H1 (cell line): ENCODE results near the gene MIF. TPM values are rescaled to one million over a fixed set of nuclear protein-coding genes. Genes with fewer than 3 reads are reported as not detected.

Source experiments
- CTCF ChIA-PET: fragments of 300-600 bp; sonication (Branson Sonifier 250); formaldehyde crosslinking; loops from one replicate; lab custom pipeline; 2021; ENCODE audit not compliant: partially characterized antibody; lab: Charles Lee
- POLR2A ChIA-PET: fragments of 300-600 bp; sonication (Branson Sonifier 250); formaldehyde crosslinking; loops from one replicate; lab custom pipeline; 2021; ENCODE audit warnings: inconsistent platforms; ENCODE audit not compliant: partially characterized antibody; lab: Charles Lee
- DNase-seq, 2 experiments: peaks; one replicate each; pipeline versions ENCODE4 v3.0.0 to v3.0.0-alpha.2; 2010 to 2022; ENCODE audit warnings: low spot score in 2 of 2, low read depth in 1 of 2, mixed read lengths in 1 of 2
- FAIRE-seq: peaks from 2 replicates; lab custom pipeline; 2011; peaks lifted over from hg19 to GRCh38; lab: Jason Lieb, UNC
- H2AFZ ChIP-seq: 2 replicates; pipeline ENCODE4 v1.8.1; 2012; ENCODE audit warnings: low read length, inconsistent platforms
- H2AK5ac ChIP-seq: 2 replicates; pipeline ENCODE4 v1.6.1; 2013; ENCODE audit warnings: low read depth, low read length
- H2BK120ac ChIP-seq: replicated peaks from 2 replicates; pipeline ENCODE3; 2013; ENCODE audit warnings: low read depth, low read length, inconsistent platforms
- H2BK12ac ChIP-seq: 2 replicates; pipeline ENCODE4 v1.6.1; 2013; ENCODE audit warnings: low read depth, low read length
- H2BK15ac ChIP-seq: 2 replicates; pipeline ENCODE4 v1.6.1; 2013; ENCODE audit warnings: low read length
- H2BK20ac ChIP-seq: 2 replicates; pipeline ENCODE4 v1.6.1; 2013; ENCODE audit warnings: low read length
- H2BK5ac ChIP-seq: 2 replicates; pipeline ENCODE4 v1.6.1; 2013; ENCODE audit warnings: low read depth, low read length
- H3K14ac ChIP-seq: 2 replicates; pipeline ENCODE4 v1.6.1; 2013; ENCODE audit warnings: inconsistent platforms; ENCODE audit not compliant: insufficient read length
- H3K18ac ChIP-seq: 2 replicates; pipeline ENCODE4 v1.6.1; 2013; ENCODE audit warnings: low read length; ENCODE audit errors: extremely low read depth
- H3K23ac ChIP-seq: 2 replicates; pipeline ENCODE4 v1.6.1; 2013; ENCODE audit warnings: inconsistent platforms; ENCODE audit not compliant: insufficient read length
- H3K23me2 ChIP-seq: 2 replicates; pipeline ENCODE4 v1.6.1; 2013; ENCODE audit warnings: low read depth, low read length
- H3K27ac ChIP-seq: 2 replicates; pipeline ENCODE4 v1.6.1; 2011; ENCODE audit warnings: low read depth, low read length, inconsistent platforms
- H3K27me3 ChIP-seq, 4 experiments: replicated peaks in 1 of 4; 1 replicate in 1 of 4; 2 replicates in 3 of 4; pipeline versions ENCODE4 v1.6.1 to v1.8.1; 2011 to 2013; ENCODE audit warnings: low read length in 3 of 4, mild to moderate bottlenecking in 3 of 4, inconsistent platforms in 2 of 4, mixed read lengths in 2 of 4, moderate library complexity in 1 of 4; ENCODE audit not compliant: control insufficient read depth in 3 of 4, insufficient read depth in 3 of 4; ENCODE audit errors: extremely low read depth in 1 of 4
- H3K36me3 ChIP-seq, 4 experiments: 2 replicates each; pipeline versions ENCODE4 v1.6.1 to v1.8.1; 2011 to 2013; ENCODE audit warnings: mild to moderate bottlenecking in 4 of 4, low read length in 3 of 4, moderate library complexity in 2 of 4, control low read depth in 1 of 4, inconsistent platforms in 1 of 4; ENCODE audit not compliant: insufficient read depth in 4 of 4, control insufficient read depth in 2 of 4
- H3K4ac ChIP-seq: replicated peaks from 2 replicates; pipeline ENCODE3; 2013; ENCODE audit warnings: low read length, low read depth, mixed read lengths, inconsistent platforms; ENCODE audit not compliant: insufficient read length
- H3K4me1 ChIP-seq, 4 experiments: replicated peaks in 1 of 4; 1 replicate in 1 of 4; 2 replicates in 3 of 4; pipeline versions ENCODE4 v1.6.1 to v1.8.1; 2011 to 2013; ENCODE audit warnings: low read length in 3 of 4, inconsistent platforms in 2 of 4, mixed read lengths in 1 of 4; ENCODE audit not compliant: insufficient read depth in 4 of 4, control insufficient read depth in 3 of 4
- H3K4me2 ChIP-seq, 2 experiments: 2 replicates each; pipeline versions ENCODE4 v1.6.1 to v1.8.1; 2011 to 2013; ENCODE audit warnings: low read depth in 2 of 2, low read length in 2 of 2, control low read depth in 1 of 2, inconsistent platforms in 1 of 2, mild to moderate bottlenecking in 1 of 2; ENCODE audit not compliant: insufficient read depth in 1 of 2
- H3K4me3 ChIP-seq, 4 experiments: fragments of 200-600, 300-600 bp in 1 of 4; sonication (generic), shearing (Covaris generic), sonication (Bioruptor Twin) in 1 of 4; 2 replicates each; pipeline versions ENCODE4 v1.5.1 to v1.8.1; 2011 to 2016; ENCODE audit warnings: low read length in 4 of 4, low read depth in 3 of 4, control low read depth in 2 of 4, inconsistent platforms in 2 of 4, mild to moderate bottlenecking in 2 of 4, mixed read lengths in 1 of 4, moderate library complexity in 1 of 4; ENCODE audit not compliant: insufficient read depth in 2 of 4; ENCODE audit errors: extremely low read depth in 1 of 4
- H3K56ac ChIP-seq: replicated peaks from 2 replicates; pipeline ENCODE3; 2013; ENCODE audit warnings: low read depth, mild to moderate bottlenecking, mixed read lengths, low read length, inconsistent platforms; ENCODE audit not compliant: insufficient read length
- H3K79me1 ChIP-seq: 2 replicates; pipeline ENCODE4 v1.6.1; 2013; ENCODE audit warnings: low read depth, low read length, control low read depth
- H3K79me2 ChIP-seq, 2 experiments: 2 replicates each; pipeline versions ENCODE4 v1.6.1 to v1.8.1; 2012 to 2013; ENCODE audit warnings: low read length in 2 of 2, mild to moderate bottlenecking in 2 of 2, inconsistent platforms in 1 of 2; ENCODE audit not compliant: insufficient read depth in 2 of 2, control insufficient read depth in 1 of 2
- H3K9ac ChIP-seq, 4 experiments: replicated peaks in 1 of 4; 1 replicate in 1 of 4; 2 replicates in 3 of 4; pipeline versions ENCODE4 v1.6.1 to v1.8.1; 2011 to 2013; ENCODE audit warnings: low read depth in 3 of 4, low read length in 3 of 4, control low read depth in 2 of 4, mild to moderate bottlenecking in 2 of 4, moderate library complexity in 2 of 4, inconsistent platforms in 1 of 4; ENCODE audit errors: extremely low read depth in 1 of 4
- H3K9me3 ChIP-seq, 2 experiments: 2 replicates each; pipeline versions ENCODE4 v1.6.1 to v1.8.1; 2012 to 2013; ENCODE audit warnings: mild to moderate bottlenecking in 2 of 2, moderate library complexity in 2 of 2, control low read depth in 1 of 2, inconsistent platforms in 1 of 2, low read depth in 1 of 2, low read length in 1 of 2, mixed read lengths in 1 of 2; ENCODE audit not compliant: insufficient read depth in 2 of 2
- H4K20me1 ChIP-seq, 2 experiments: replicated peaks in 1 of 2; 2 replicates each; pipeline versions ENCODE3 to v1.8.1; 2011 to 2013; ENCODE audit warnings: inconsistent platforms in 2 of 2, low read length in 2 of 2, mild to moderate bottlenecking in 1 of 2; ENCODE audit not compliant: insufficient read depth in 2 of 2, control insufficient read depth in 1 of 2
- H4K5ac ChIP-seq: 2 replicates; pipeline ENCODE4 v1.6.1; 2013; ENCODE audit warnings: low read length, low read depth, mixed read lengths, inconsistent platforms; ENCODE audit not compliant: insufficient read length
- H4K8ac ChIP-seq: 2 replicates; pipeline ENCODE4 v1.8.0; 2013; ENCODE audit warnings: mild to moderate bottlenecking, moderate library complexity, low read length, inconsistent platforms; ENCODE audit not compliant: insufficient read depth; ENCODE audit errors: extremely low read depth
- H4K91ac ChIP-seq: replicated peaks from 2 replicates; pipeline ENCODE3; 2013; ENCODE audit warnings: low read length, mixed read lengths, inconsistent platforms; ENCODE audit not compliant: insufficient read length
- ASH2L ChIP-seq: fragments of 200-600, 300-600 bp; sonication (generic); IDR thresholded peaks from one replicate; pipeline ENCODE4 v1.7.1; 2017; ENCODE audit warnings: low read length
- BACH1 ChIP-seq: IDR thresholded peaks from 2 replicates; pipeline ENCODE4 v1.6.1; 2012; ENCODE audit warnings: low read length, improper control_type of control experiment
- KDM5A ChIP-seq: fragments of 200-600 bp; IDR thresholded peaks from 2 replicates; pipeline ENCODE4 v1.7.1; 2012; ENCODE audit warnings: mild to moderate bottlenecking, low read length, inconsistent platforms, mixed read lengths
- POLR2AphosphoS5 ChIP-seq: IDR thresholded peaks from 2 replicates; pipeline ENCODE4 v1.6.1; 2011; ENCODE audit warnings: low read depth, low read length
- RAD21 ChIP-seq, 2 experiments: IDR thresholded peaks in 1 of 2; conservative IDR thresholded peaks in 1 of 2; 2 replicates each; pipeline ENCODE4 v1.6.1; 2011; ENCODE audit warnings: low read depth in 2 of 2, low read length in 2 of 2, improper control_type of control experiment in 1 of 2, inconsistent platforms in 1 of 2, mild to moderate bottlenecking in 1 of 2, moderate library complexity in 1 of 2
- RFX5 ChIP-seq: IDR thresholded peaks from 2 replicates; pipeline ENCODE4 v1.6.1; 2011; ENCODE audit warnings: low read depth, low read length, improper control_type of control experiment, borderline replicate concordance
- SP4 ChIP-seq: IDR thresholded peaks from 2 replicates; pipeline ENCODE4 v1.6.1; 2012; ENCODE audit warnings: low read length, inconsistent platforms
- WGBS, 2 experiments: shearing (Covaris generic) in 1 of 2; methylation state at CpG; one replicate each; pipeline versions ENCODE4 v1.1.6 to v1.1.7; 2013 to 2015; ENCODE audit warnings: low lambda C conversion rate in 2 of 2, mixed read lengths in 2 of 2, inconsistent platforms in 1 of 2, low coverage in 1 of 2, missing lambda C conversion rate in 1 of 2; ENCODE audit not compliant: insufficient replicate concordance in 2 of 2, insufficient coverage in 1 of 2, insufficient read length in 1 of 2; ENCODE audit errors: extremely low coverage in 1 of 2, missing lambda C conversion rate in 1 of 2; 5-methylcytosine and 5-hydroxymethylcytosine counted together
- polyA plus RNA-seq, 7 experiments: library from polyadenylated mRNA; depleted of rRNA in 3 of 7; stranded (reverse) in 5 of 7; unstranded in 2 of 7; fragments of >200 nt in 5 of 7; fragments of 200-250 nt in 2 of 7; gene quantifications; 1 replicate in 5 of 7; 2 replicates in 1 of 7; 4 replicates in 1 of 7; pipeline versions ENCODE4 v1.2.1 to v1.2.3, GENCODE V29; 2011 to 2013; ENCODE audit warnings: missing spikeins in 2 of 7, mixed read lengths in 2 of 7
- total RNA-seq: library from RNA; stranded (reverse); fragmentation: NEBNext Ultra II Directional; extraction: Animal tissue kit (Norgen Biotek cat#: 25700); gene quantifications from 2 replicates; pipeline ENCODE4 v1.2.1, GENCODE V29; 2021
- TF ChIP-seq, protein P1 (sequence below): IDR thresholded peaks from 2 replicates; pipeline ENCODE4 v1.6.1; 2012; ENCODE audit warnings: low read length, inconsistent platforms

Gene MIF
- total and polyA plus RNA-seq, 2 of the 8 experiments (the other 6 are each of a cell fraction or from before 2014, with no cell fraction given) = 1,082 to 1,870 TPM

- peaks cover 3 to 11% of the 10 kb centered on the region in 2 experiments for H4K20me1 ChIP-seq
- peak overlapping the region; percentile 20; the same call in 1 of the 2 replicates for H3K27ac ChIP-seq
- H3K36me3 ChIP-seq = peaks cover 14 to 20% (median 18%) of the 10 kb centered on the region in 4 experiments
- H2BK5ac ChIP-seq = peak overlapping the region; percentile 80; the same call in 1 of the 2 replicates
- no peak overlapping the region for H3K23ac ChIP-seq
- H3K18ac ChIP-seq = peak overlapping the region; percentile 73
- peak overlapping the region; percentile 72 to 91 (median 81) for H3K4me3 ChIP-seq
- H2BK12ac ChIP-seq = peak overlapping the region; percentile 80; the same call in 1 of the 2 replicates
- peaks cover 6% of the 10 kb centered on the region for H3K23me2 ChIP-seq
- peak overlapping the region; percentile 45 for H4K91ac ChIP-seq
- 30% methylated on average over 11 of the region's 11 CpGs; no CpG with 5 or more reads in 1 of the 2 experiments for WGBS, 2 experiments
- peak overlapping the region; percentile 95 for H4K5ac ChIP-seq
- no peaks in the 10 kb centered on the region; the same call in none of the 2 replicates for H3K79me1 ChIP-seq
- peaks cover 0 to 3% (median 1%) of the 10 kb centered on the region in 4 experiments; a peak in 2 of 7 replicates for H3K27me3 ChIP-seq
- peak overlapping the region; percentile 12 for H2BK120ac ChIP-seq
- ChIA-PET POLR2A (interaction anchor here (0.6 to 3.0 kb wide), 24 partner anchors 11 to 353 kb away, joined by 3 to 31 read pairs (median 5); partner anchors contain the start of genes SLC2A11 and SUSD2), CTCF (interaction anchor here (0.6 to 3.1 kb wide), 16 partner anchors 8 to 47 kb away, joined by 3 to 19 read pairs (median 5); partner anchors contain the start of gene SLC2A11)
- H4K8ac ChIP-seq = peak overlapping the region; percentile 89; the same call in 1 of the 2 replicates
- peaks cover 7 to 9% of the 10 kb centered on the region in 2 experiments; a peak in 2 of 4 replicates for H3K9me3 ChIP-seq
- FAIRE-seq = no peak
- peak overlapping the region; percentile 20 for H3K56ac ChIP-seq
- no peak overlapping the region for H3K14ac ChIP-seq
- peak overlapping the region; percentile 1; the same call in 1 of the 2 replicates for H2BK15ac ChIP-seq
- H3K4me1 ChIP-seq = peaks cover 9 to 36% (median 18%) of the 10 kb centered on the region in 4 experiments
- H2AFZ ChIP-seq = 0 out of 2 replicates have a peak overlapping the region, but pooled peaks have one; percentile 10
- H2BK20ac ChIP-seq = no peak overlapping the region
- H3K79me2 ChIP-seq = peaks cover 0 to 7% of the 10 kb centered on the region in 2 experiments; a peak in 1 of 4 replicates
- peak overlapping the region; percentile 58 to 96 for H3K4me2 ChIP-seq
- no peak for DNase-seq
- H3K9ac ChIP-seq = peak overlapping the region in 3 of 4 experiments; percentile 1 to 40 (median 37); a peak in 3 of 7 replicates
- peak overlapping the region; percentile 14; the same call in 1 of the 2 replicates for H2AK5ac ChIP-seq
- H3K4ac ChIP-seq = peak overlapping the region; percentile 64
- TF ChIP-seq KDM5A (no peak), ASH2L (no peak), BACH1 (no peak), POLR2AphosphoS5 (no peak), RFX5 (no peak), SP4 (no peak), RAD21 (IDR thresholded peaks at IDR 0.05 in 1 of 2, conservative IDR thresholded peaks at IDR 0.05 in 1 of 2; ENCODE audit: low read depth in 2 of 2, low read length in 2 of 2) (no peak)
- TF ChIP-seq, protein P1, sequence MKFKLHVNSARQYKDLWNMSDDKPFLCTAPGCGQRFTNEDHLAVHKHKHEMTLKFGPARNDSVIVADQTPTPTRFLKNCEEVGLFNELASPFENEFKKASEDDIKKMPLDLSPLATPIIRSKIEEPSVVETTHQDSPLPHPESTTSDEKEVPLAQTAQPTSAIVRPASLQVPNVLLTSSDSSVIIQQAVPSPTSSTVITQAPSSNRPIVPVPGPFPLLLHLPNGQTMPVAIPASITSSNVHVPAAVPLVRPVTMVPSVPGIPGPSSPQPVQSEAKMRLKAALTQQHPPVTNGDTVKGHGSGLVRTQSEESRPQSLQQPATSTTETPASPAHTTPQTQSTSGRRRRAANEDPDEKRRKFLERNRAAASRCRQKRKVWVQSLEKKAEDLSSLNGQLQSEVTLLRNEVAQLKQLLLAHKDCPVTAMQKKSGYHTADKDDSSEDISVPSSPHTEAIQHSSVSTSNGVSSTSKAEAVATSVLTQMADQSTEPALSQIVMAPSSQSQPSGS = no peak
These were observed 850 bp upstream of the MIF start for GRCh38 chr22:23893121-23893944.
